GM18499 (cell line): ENCODE data around the gene ZNF488.
"Not testable (repeated sequence)": the region's sequence is repeated elsewhere in the genome, so short reads cannot be mapped to it uniquely, and the experiment has no call there.

Experiments used
- ATAC-seq: cut with Tn5 transposase; IDR thresholded peaks from one replicate; pipeline ENCODE4 v1.9.1; 2021; ENCODE audit warnings: moderate number of reproducible peaks; ENCODE audit not compliant: insufficient read depth, unreplicated experiment

Gene ZNF488

GRCh38 chr10:47384148-47384921 is at the start of gene ZNF488:
Gene ZNF488 (minus strand): TSS chr10:47384293. CDS start chr10:47368829, 15,464 bp downstream.
- no peak for ATAC-seq

- no peak for ATAC-seq
These were observed 41.8 kb upstream of the ZNF488 start for GRCh38 chr10:47425813-47426419.

GRCh38 chr10:47424231-47424630 is 40.1 kb upstream of the ZNF488 start:
- ATAC-seq: no peak

GRCh38 chr10:47423476-47423875 is 39.4 kb upstream of the ZNF488 start:
- ATAC-seq: no peak

DNA sequence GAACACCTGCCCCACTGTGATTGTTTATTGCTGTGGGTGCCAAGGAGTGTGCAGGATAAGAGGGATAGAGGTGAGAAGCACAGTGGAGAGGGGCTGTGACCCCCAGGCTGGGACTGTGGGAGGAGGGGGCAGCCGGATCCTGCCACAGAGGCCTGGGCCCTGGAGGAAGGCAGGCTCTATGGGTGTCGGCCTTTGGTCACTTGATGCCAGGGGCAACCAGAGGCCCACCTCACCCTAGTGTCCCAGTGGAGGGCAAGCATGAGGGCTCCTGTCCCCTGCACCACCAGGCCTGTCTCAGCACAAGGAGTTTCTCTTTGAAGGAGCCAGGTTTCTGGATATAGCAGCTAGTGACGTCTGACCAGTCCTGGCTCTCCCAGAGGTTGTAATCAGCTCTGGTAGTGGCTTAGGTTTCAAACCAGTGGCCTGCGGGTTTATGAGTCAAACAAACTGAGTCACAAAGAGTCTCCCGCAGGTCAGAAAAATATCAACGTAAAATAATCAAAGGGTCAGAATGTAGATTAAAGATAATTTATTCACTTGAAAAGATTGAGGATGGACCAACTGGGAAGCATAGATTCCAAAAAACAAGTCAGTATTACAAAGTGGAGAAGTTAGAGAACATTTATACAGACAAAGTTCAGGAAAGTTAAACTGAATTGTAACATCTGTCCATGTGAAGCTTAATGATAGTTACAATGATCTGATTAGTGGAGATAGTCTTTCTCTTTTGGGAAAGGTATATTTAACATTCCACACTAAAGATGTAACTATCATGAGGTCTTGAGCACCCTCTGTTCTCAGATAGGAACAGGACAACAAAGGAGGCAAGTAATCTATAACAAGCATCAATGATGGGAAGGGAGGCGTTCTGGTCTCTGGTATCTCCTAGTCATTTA is 37.2 kb upstream of the ZNF488 start:
- no peak for ATAC-seq

DNA sequence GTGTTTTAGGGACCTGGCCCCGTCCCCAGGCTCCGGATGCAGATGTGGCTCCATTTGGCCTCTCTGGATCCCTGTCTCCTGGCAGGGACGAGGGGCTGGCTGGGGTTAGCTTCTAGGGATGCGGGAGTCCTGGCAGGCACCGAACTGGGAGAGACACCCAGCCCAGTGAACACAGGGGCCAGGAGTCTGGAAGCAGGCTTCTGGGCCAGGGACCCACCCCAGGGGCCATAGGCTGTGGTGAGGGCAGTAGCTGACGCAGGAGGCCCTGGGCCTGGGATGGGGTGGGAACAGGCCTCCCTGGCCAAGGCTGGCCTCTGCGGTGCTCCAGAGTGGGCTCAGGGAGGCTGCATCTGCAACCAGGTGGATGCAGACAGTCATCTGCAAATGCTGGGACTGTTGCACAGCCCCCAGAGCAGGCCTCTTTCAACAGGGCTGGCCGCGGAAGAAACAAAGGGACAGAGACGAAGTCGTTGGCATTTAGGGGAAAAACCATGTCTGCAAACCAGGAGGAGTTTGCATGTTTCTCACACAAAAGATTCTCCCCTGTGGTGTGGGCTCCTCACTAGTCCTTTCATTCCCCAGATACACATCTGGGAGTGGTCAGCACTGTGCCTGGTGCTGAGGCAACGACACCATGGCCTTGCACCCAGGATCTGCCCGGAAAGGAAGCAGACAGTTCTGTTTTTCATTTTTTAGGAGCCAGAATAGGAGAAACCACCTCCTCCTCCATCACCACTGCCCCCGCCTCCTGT is 36.4 kb upstream of the ZNF488 start:
- no peak for ATAC-seq

DNA sequence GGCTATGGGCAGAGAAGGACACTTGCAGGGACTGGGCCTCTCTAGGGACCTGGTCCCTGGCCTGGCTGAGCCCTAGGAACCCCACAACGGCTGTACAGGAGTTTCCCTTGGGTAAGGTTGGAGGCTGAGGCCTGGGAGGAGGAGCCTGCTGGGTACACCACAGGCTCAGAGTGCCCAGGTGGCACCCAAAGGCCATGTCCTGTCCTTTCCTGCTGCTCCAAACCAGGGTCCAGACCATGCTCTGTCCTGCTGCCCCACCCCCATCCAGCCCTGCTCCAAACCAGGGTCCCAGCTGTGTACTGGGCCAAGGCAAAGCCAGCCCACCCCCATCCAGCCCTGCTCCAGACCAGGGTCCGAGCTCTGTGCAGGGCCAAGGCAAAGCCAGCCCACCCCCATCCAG is 35.3 kb upstream of the ZNF488 start:
- ATAC-seq: no peak

- no peak for ATAC-seq
These were observed 34.9 kb upstream of the ZNF488 start for GRCh38 chr10:47418966-47419365.

DNA sequence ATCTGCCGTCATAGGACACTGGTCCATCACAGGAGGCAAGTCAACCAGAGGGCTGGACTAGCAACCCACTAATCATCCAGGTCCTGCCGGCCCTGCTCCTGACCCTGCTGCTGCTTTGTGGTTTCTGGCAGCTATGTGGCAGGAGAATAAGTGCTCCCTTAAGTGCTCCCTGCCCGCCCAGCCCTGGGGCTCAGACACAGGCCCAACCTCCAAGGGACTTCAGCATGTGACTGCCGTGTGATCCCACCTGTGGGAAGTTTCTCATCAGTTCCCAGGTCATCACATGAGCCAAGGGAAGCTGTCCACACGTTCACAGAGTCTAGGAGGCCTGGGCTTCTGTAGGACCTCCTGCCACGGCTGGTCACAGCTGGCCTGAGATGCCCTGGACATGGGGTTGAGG is 34.2 kb upstream of the ZNF488 start:
- ATAC-seq: no peak

GRCh38 chr10:47416305-47417218 is 32.5 kb upstream of the ZNF488 start:
- not testable (repeated sequence) for ATAC-seq

DNA sequence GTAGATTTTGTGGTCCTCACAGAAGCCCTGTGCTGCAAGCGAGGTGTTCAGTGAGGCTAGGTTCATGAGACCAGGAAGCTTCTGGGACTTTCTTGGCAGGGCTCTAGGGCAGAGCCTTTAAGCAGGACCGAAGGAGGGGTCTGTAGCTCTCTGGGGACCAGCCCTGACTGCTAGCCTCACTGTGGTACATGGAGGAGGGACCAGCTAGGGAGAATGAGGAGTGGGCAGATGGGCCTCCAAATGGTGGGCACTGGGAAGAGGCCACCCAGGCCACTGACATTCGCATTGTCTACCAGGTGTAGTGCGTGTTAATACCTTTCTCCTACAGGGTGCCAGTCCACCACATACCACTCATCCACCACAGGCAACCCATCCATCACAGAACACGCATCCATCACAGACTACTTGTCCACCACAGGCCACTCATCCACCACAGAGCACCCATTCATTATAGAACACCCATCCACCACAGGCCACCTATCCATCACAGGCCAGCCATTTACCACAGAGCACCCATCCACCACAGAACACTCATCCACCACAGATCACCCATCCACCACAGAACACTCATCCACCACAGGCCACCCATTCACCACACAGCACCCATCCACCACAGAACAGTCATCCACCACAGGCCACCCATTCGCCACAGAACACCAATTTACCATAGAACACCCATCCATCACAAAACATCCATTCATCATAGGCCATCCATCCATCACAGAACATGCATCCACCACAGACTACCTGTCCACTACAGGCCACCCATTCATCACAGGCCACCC is 31.6 kb upstream of the ZNF488 start:
- no peak for ATAC-seq

GRCh38 chr10:47414752-47415519 is 30.8 kb upstream of the ZNF488 start:
- ATAC-seq: no peak

DNA sequence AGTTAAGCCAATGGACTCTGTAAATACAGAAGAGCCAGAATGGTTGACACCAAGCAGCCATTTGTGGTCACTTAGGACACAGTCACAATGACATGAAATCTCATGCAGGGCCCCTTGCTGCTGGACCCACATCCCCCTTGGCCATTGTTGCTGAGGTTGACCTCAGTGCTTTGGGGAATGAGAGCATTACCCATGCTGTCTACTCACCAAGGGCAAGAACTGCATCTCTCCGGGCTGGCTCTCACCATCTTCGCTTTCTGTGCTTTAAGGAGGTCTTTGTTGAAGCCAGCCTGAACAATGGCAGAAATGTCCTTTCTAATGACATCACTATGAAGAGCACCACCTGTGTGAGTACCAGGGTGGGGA is 30.1 kb upstream of the ZNF488 start:
- no peak for ATAC-seq

- ATAC-seq: no peak
These were observed 29.6 kb upstream of the ZNF488 start for GRCh38 chr10:47413531-47414226.

DNA sequence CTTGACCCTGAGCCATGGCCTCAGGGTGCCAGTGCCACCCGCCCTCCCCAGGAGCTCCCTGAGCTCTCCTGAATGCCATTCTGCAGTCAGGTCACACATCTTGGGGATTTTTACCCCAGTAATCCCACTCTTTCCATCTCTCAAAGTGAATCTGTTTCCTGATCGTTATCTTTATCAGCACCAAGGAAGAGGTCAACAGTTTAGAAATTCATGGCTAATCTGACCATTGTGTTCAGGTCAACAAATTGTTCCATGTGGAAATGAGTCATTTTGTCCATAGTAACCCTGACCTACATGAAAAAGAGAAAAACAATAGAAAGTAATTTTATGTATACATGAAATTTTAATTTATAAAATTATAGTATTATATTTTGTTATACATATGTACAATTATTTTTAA is 28.8 kb upstream of the ZNF488 start:
- ATAC-seq: no peak

DNA sequence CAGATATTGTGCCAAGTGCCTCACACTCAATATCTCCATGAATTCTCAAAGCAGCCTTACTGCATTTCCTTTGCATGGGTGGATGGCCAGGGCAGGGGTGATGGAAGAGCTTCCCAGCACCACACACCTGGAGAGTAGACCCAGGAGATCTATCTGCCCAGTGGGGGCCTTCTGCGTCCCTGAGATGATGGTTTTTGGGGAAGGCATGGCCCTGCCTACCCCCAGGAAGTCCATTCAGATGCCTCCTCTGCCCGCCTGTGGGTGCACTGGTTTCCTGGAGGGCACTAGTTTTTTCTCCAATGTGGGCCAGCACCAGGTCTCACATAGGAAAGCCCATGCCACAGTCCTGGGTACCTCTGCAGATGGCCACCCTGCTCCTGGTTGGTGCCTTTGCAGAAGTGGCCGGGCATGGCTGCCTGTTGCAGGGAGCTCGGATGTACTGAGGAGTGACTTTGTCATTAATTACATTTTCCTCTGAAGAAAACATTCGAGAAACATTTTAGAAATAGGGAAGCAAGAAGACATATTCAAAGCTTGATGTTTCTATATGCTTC is 28.2 kb upstream of the ZNF488 start:
- no peak for ATAC-seq

DNA sequence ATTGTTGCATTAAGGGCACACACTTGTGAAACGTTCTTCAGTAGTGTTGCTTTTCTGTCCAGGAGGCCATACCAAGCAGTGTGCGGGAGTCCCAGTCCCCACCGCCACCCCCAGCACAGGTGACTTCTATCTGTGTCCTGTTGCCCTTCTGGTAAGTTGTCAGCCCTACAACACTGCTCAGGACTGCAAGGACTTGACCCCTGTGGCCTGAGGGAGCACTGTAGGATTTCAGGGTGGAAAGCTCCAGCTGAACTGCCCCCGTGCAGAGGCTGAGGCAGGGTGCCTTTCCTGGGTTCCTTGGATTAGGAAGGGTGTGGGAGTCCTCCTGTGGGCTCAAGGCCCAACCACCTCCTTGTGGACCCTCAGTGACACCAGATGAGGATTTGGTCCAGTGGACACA is 26.8 kb upstream of the ZNF488 start:
- ATAC-seq: no peak
